HL-60 (cell line): ENCODE measurements around the gene PANX3.
"Not testable (repeated sequence)": the region's sequence is repeated elsewhere in the genome, so short reads cannot be mapped to it uniquely, and the experiment has no call there.

Experiments used
- CTCF ChIP-seq: IDR thresholded peaks from one replicate; pipeline ENCODE4 v1.5.1; 2011; ENCODE audit warnings: low read length, control low read depth, inconsistent platforms; ENCODE audit not compliant: insufficient read depth
- POLR2AphosphoS5 ChIP-seq: IDR thresholded peaks from 2 replicates; pipeline ENCODE4 v1.6.1; 2012; ENCODE audit warnings: low read depth
- REST ChIP-seq: IDR thresholded peaks from 2 replicates; pipeline ENCODE4 v1.6.1; 2012; ENCODE audit warnings: low read depth; ENCODE audit not compliant: insufficient replicate concordance
- SPI1 ChIP-seq: IDR thresholded peaks from 2 replicates; pipeline ENCODE4 v1.6.1; 2012; ENCODE audit warnings: low read depth, mild to moderate bottlenecking, borderline replicate concordance

- not testable (repeated sequence) for TF ChIP-seq CTCF, POLR2AphosphoS5, SPI1, REST
Measured at GRCh38 chr11:124602723-124603122, 8.5 kb upstream of the PANX3 start.
